ENCODE data around the gene POU2AF3.

DNA sequence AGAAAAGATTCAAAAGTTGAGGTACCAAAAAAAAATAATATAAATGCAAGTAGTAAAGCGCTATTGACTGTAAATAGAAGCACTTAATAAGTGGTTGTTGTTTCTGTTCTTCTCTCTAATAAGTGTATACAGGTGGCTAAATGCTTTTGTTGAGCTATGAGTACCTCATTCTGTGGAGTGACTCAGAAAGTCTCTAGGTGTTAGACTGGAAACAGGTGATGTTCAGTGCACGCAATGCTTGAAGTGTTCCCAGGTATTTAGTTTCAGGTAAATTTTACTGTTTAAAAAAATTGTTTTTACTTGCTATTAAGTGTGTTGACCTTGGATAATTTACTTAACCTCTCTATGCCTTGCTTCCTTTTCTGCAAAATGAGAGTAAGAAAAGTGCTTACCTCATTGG lies 24.2 kb downstream of the POU2AF3 start:
- TF ChIP-seq, protein P1, sequence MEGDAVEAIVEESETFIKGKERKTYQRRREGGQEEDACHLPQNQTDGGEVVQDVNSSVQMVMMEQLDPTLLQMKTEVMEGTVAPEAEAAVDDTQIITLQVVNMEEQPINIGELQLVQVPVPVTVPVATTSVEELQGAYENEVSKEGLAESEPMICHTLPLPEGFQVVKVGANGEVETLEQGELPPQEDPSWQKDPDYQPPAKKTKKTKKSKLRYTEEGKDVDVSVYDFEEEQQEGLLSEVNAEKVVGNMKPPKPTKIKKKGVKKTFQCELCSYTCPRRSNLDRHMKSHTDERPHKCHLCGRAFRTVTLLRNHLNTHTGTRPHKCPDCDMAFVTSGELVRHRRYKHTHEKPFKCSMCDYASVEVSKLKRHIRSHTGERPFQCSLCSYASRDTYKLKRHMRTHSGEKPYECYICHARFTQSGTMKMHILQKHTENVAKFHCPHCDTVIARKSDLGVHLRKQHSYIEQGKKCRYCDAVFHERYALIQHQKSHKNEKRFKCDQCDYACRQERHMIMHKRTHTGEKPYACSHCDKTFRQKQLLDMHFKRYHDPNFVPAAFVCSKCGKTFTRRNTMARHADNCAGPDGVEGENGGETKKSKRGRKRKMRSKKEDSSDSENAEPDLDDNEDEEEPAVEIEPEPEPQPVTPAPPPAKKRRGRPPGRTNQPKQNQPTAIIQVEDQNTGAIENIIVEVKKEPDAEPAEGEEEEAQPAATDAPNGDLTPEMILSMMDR (IDR thresholded peaks at IDR 0.05 in 2 of 3, conservative IDR thresholded peaks at IDR 0.05 in 1 of 3; ENCODE audit: control insufficient read depth in 2 of 3, extremely low read depth in 1 of 3, insufficient read depth in 1 of 3, low read depth in 3 of 3, low read length in 3 of 3), result no peak
- no peak for TF ChIP-seq RAD21 (IDR thresholded peaks at IDR 0.05; ENCODE audit: insufficient read depth, low read depth, low read length)
- TF ChIP-seq, protein P2, sequence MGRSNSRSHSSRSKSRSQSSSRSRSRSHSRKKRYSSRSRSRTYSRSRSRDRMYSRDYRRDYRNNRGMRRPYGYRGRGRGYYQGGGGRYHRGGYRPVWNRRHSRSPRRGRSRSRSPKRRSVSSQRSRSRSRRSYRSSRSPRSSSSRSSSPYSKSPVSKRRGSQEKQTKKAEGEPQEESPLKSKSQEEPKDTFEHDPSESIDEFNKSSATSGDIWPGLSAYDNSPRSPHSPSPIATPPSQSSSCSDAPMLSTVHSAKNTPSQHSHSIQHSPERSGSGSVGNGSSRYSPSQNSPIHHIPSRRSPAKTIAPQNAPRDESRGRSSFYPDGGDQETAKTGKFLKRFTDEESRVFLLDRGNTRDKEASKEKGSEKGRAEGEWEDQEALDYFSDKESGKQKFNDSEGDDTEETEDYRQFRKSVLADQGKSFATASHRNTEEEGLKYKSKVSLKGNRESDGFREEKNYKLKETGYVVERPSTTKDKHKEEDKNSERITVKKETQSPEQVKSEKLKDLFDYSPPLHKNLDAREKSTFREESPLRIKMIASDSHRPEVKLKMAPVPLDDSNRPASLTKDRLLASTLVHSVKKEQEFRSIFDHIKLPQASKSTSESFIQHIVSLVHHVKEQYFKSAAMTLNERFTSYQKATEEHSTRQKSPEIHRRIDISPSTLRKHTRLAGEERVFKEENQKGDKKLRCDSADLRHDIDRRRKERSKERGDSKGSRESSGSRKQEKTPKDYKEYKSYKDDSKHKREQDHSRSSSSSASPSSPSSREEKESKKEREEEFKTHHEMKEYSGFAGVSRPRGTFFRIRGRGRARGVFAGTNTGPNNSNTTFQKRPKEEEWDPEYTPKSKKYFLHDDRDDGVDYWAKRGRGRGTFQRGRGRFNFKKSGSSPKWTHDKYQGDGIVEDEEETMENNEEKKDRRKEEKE (IDR thresholded peaks at IDR 0.05), result no peak
